ENCODE data around the gene ZNF644.

DNA sequence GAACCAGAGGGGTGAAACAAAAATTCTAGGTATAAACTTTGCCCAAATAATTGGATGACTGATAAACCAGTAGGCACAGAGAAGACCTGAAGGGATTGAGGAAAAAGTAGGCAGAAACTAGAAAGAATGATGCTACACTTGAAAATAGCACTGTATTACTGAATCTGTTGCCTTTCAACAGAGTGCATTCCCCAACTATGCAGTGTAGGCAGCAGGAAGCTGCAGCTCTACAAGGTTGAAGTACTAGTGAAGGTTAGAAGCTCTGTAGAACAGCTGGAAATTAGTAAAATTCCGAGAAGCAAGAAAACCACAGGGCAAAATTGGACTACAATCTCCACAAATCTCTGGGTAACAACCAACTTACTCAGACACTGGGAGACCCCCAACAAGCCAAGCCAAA is 27.4 kb downstream of the ZNF644 start:
- TF ChIP-seq, protein P1, sequence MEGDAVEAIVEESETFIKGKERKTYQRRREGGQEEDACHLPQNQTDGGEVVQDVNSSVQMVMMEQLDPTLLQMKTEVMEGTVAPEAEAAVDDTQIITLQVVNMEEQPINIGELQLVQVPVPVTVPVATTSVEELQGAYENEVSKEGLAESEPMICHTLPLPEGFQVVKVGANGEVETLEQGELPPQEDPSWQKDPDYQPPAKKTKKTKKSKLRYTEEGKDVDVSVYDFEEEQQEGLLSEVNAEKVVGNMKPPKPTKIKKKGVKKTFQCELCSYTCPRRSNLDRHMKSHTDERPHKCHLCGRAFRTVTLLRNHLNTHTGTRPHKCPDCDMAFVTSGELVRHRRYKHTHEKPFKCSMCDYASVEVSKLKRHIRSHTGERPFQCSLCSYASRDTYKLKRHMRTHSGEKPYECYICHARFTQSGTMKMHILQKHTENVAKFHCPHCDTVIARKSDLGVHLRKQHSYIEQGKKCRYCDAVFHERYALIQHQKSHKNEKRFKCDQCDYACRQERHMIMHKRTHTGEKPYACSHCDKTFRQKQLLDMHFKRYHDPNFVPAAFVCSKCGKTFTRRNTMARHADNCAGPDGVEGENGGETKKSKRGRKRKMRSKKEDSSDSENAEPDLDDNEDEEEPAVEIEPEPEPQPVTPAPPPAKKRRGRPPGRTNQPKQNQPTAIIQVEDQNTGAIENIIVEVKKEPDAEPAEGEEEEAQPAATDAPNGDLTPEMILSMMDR (IDR thresholded peaks at IDR 0.05; ENCODE audit: low read depth, low read length, poor library complexity, severe bottlenecking) = no peak
- TF ChIP-seq EZH2phosphoT487 (IDR thresholded peaks at IDR 0.05; ENCODE audit: borderline replicate concordance, low read length) = no peak

All from DOHH2 (cell line).